ENCODE results near the gene PSMB9. TPM values are rescaled to one million over a fixed set of nuclear protein-coding genes. Genes with fewer than 3 reads are reported as not detected.

The PSMB9 gene
- total RNA-seq, 1 experiment from 2014 or later: 120 TPM

- H3K27ac Mint-ChIP-seq (ENCODE audit: unreplicated experiment): no peak overlapping the region
- peaks cover 49% of the 10 kb centered on the region for H3K27me3 Mint-ChIP-seq (ENCODE audit: unreplicated experiment)
- intact Hi-C loops (cut with micrococcal nuclease; ENCODE audit: unreplicated experiment): no loop called here
- no peaks in the 10 kb centered on the region for H3K36me3 Mint-ChIP-seq (ENCODE audit: insufficient read depth, unreplicated experiment)
- CTCF ChIA-PET: interaction anchor here (0.6 kb wide), 1 partner anchor 45 kb away, joined by 4 read pairs; no protein-coding TSS in a partner anchor
- no peak for DNase-seq
- TF ChIP-seq CTCF (IDR thresholded peaks at IDR 0.05; ENCODE audit: unreplicated experiment): no peak
- H3K9me3 Mint-ChIP-seq (ENCODE audit: low read depth, unreplicated experiment): no peaks in the 10 kb centered on the region
- H3K4me1 Mint-ChIP-seq (ENCODE audit: low read depth, unreplicated experiment): peaks cover 12% of the 10 kb centered on the region
- no TSS peak for BruUV-seq (replicated peaks)
- no peak overlapping the region for H3K4me3 Mint-ChIP-seq (ENCODE audit: low read depth, unreplicated experiment)
These were observed 39.8 kb upstream of the PSMB9 start for GRCh38 chr6:32814145-32814544.

GRCh38 chr6:32815115-32815514 lies 38.9 kb upstream of the PSMB9 start:
- no peak for DNase-seq
- CTCF ChIA-PET: no interaction called here
- peaks cover 12% of the 10 kb centered on the region for H3K4me1 Mint-ChIP-seq (ENCODE audit: low read depth, unreplicated experiment)

GRCh38 chr6:32815996-32816395 lies 38.0 kb upstream of the PSMB9 start:
- CTCF ChIA-PET: no interaction called here
- H3K27me3 Mint-ChIP-seq (ENCODE audit: unreplicated experiment): peaks cover 36% of the 10 kb centered on the region
- DNase-seq: no peak
- H3K4me1 Mint-ChIP-seq (ENCODE audit: low read depth, unreplicated experiment): peaks cover 12% of the 10 kb centered on the region
- H3K27ac Mint-ChIP-seq (ENCODE audit: unreplicated experiment): no peak overlapping the region
- no peaks in the 10 kb centered on the region for H3K9me3 Mint-ChIP-seq (ENCODE audit: low read depth, unreplicated experiment)
- intact Hi-C loops (cut with micrococcal nuclease; ENCODE audit: unreplicated experiment): no loop called here
- H3K36me3 Mint-ChIP-seq (ENCODE audit: insufficient read depth, unreplicated experiment): no peaks in the 10 kb centered on the region
- no peak for TF ChIP-seq CTCF (IDR thresholded peaks at IDR 0.05; ENCODE audit: unreplicated experiment)
- no TSS peak for BruUV-seq (replicated peaks)
- no peak overlapping the region for H3K4me3 Mint-ChIP-seq (ENCODE audit: low read depth, unreplicated experiment)

More at GRCh38 chr6:32815115-32815514, 38.9 kb upstream of the PSMB9 start:
- H3K27me3 Mint-ChIP-seq (ENCODE audit: unreplicated experiment): peaks cover 45% of the 10 kb centered on the region
- no peak overlapping the region for H3K27ac Mint-ChIP-seq (ENCODE audit: unreplicated experiment)
- no peak for TF ChIP-seq CTCF (IDR thresholded peaks at IDR 0.05; ENCODE audit: unreplicated experiment)
- H3K4me3 Mint-ChIP-seq (ENCODE audit: low read depth, unreplicated experiment): no peak overlapping the region
- no peaks in the 10 kb centered on the region for H3K9me3 Mint-ChIP-seq (ENCODE audit: low read depth, unreplicated experiment)
- intact Hi-C loops (cut with micrococcal nuclease; ENCODE audit: unreplicated experiment): no loop called here
- no TSS peak for BruUV-seq (replicated peaks)
- no peaks in the 10 kb centered on the region for H3K36me3 Mint-ChIP-seq (ENCODE audit: insufficient read depth, unreplicated experiment)

GRCh38 chr6:32816746-32817204 lies 37.2 kb upstream of the PSMB9 start, which contains the start of gene HLA-DOB:
Gene HLA-DOB, minus strand, starts transcription at chr6:32817002. Its CDS starts 51 bp downstream, at chr6:32816951.
- peaks cover 35% of the 10 kb centered on the region for H3K27me3 Mint-ChIP-seq (ENCODE audit: unreplicated experiment)
- intact Hi-C loops (cut with micrococcal nuclease; ENCODE audit: unreplicated experiment): no loop called here
- CTCF ChIA-PET: no interaction called here
- peak within 1 kb of the TSS; percentile 6 for H3K27ac Mint-ChIP-seq (ENCODE audit: unreplicated experiment)
- no TSS peak for BruUV-seq (replicated peaks)
- peak; percentile 65 for DNase-seq
- H3K4me1 Mint-ChIP-seq (ENCODE audit: low read depth, unreplicated experiment): peaks cover 12% of the 10 kb centered on the region
- H3K36me3 Mint-ChIP-seq (ENCODE audit: insufficient read depth, unreplicated experiment): no peaks in the 10 kb centered on the region
- H3K9me3 Mint-ChIP-seq (ENCODE audit: low read depth, unreplicated experiment): no peaks in the 10 kb centered on the region
- no peak for TF ChIP-seq CTCF (IDR thresholded peaks at IDR 0.05; ENCODE audit: unreplicated experiment)
- peak within 1 kb of the TSS; percentile 10 for H3K4me3 Mint-ChIP-seq (ENCODE audit: low read depth, unreplicated experiment)

Measured in Calu3 (cell line).